DND-41 (cell line): ENCODE data around the gene ARHGEF4.

ENCODE experiments used
- EZH2 ChIP-seq: IDR thresholded peaks from 3 replicates; pipeline ENCODE4 v1.6.1; 2012; ENCODE audit warnings: borderline replicate concordance, low read depth, mild to moderate bottlenecking, moderate library complexity, low read length, inconsistent platforms; ENCODE audit not compliant: severe bottlenecking
- TF ChIP-seq, protein P1 (sequence below): IDR thresholded peaks from 2 replicates; pipeline ENCODE4 v1.5.1; 2012; ENCODE audit warnings: borderline replicate concordance, low read length, moderate library complexity, mild to moderate bottlenecking; ENCODE audit not compliant: poor library complexity, severe bottlenecking; ENCODE audit errors: extremely low read depth

DNA sequence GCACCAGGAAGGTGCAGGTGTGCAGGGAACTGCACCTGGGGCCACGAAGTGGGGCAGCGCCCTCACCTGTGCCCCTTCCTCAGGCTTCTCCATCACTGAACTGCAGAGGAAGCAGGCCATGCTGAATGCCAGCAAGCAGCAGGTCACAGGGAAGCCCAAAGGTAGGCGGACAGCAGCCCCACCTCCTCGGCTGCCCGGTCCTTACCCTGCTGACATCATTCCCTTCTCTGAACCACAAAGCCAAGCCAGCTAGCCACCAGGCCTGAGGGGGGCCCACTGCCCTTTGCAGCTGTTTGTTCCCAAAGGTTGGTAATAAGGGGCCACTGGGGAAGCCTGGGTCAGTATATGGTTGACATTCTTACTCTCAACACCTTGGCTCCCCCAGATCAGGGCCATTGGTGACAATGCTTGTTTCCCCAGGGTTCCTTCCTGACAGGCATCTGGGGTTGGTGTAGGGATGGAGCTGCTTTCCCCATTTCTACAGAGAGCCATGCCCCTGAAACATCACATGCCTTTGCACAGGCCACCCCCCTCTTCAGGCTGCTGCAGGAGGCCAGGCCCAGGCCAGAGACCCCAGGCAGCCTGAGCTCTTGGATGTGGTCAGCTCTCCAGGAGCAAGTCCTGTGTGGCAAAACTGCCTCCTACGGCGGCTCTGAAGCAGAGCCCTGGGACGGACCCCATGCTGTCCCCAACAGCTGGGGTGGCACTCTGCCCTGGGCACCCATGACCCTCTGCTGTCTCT, 208.7 kb downstream of the ARHGEF4 start:
- TF ChIP-seq, protein P1, sequence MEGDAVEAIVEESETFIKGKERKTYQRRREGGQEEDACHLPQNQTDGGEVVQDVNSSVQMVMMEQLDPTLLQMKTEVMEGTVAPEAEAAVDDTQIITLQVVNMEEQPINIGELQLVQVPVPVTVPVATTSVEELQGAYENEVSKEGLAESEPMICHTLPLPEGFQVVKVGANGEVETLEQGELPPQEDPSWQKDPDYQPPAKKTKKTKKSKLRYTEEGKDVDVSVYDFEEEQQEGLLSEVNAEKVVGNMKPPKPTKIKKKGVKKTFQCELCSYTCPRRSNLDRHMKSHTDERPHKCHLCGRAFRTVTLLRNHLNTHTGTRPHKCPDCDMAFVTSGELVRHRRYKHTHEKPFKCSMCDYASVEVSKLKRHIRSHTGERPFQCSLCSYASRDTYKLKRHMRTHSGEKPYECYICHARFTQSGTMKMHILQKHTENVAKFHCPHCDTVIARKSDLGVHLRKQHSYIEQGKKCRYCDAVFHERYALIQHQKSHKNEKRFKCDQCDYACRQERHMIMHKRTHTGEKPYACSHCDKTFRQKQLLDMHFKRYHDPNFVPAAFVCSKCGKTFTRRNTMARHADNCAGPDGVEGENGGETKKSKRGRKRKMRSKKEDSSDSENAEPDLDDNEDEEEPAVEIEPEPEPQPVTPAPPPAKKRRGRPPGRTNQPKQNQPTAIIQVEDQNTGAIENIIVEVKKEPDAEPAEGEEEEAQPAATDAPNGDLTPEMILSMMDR = no peak
- no peak for TF ChIP-seq EZH2
